Kidney (tissue), 14 donors: ENCODE data around the gene FLT4. TPM values are rescaled to one million over a fixed set of nuclear protein-coding genes. Genes with fewer than 3 reads are reported as not detected.

Source experiments
- DNase-seq, 5 donors: peaks; one replicate each; pipeline ENCODE4 v3.0.0-alpha.2; 2013 to 2020
- FAIRE-seq: peaks from 2 replicates; lab custom pipeline; 2012; peaks lifted over from hg19 to GRCh38; lab: Jason Lieb, UNC
- H3K27ac ChIP-seq, 2 donors: one replicate each; pipeline ENCODE4 v1.7.0; 2013; ENCODE audit warnings: low read depth in 2 of 2, low read length in 2 of 2, inconsistent platforms in 1 of 2
- H3K27me3 ChIP-seq: one replicate; pipeline ENCODE4 v1.7.1; 2013; ENCODE audit warnings: low read length, inconsistent platforms; ENCODE audit not compliant: control insufficient read depth, insufficient read depth
- H3K36me3 ChIP-seq, 3 donors: one replicate each; pipeline versions ENCODE4 v1.7.0 to v1.7.1; 2013; ENCODE audit warnings: low read length in 3 of 3, control low read depth in 1 of 3, inconsistent platforms in 1 of 3; ENCODE audit not compliant: insufficient read depth in 3 of 3, control insufficient read depth in 2 of 3
- H3K4me1 ChIP-seq, 3 donors: one replicate each; pipeline versions ENCODE4 v1.7.0 to v1.7.1; 2013; ENCODE audit warnings: low read length in 3 of 3, inconsistent platforms in 1 of 3, low read depth in 1 of 3; ENCODE audit not compliant: control insufficient read depth in 2 of 3, insufficient read depth in 2 of 3
- H3K4me3 ChIP-seq, 3 donors: one replicate each; pipeline versions ENCODE4 v1.7.0 to v1.8.1; 2013; ENCODE audit warnings: low read length in 3 of 3, control low read depth in 1 of 3, inconsistent platforms in 1 of 3
- H3K9ac ChIP-seq, 3 donors: one replicate each; pipeline versions ENCODE4 v1.7.0 to v1.7.1; 2013; ENCODE audit warnings: low read length in 3 of 3, control low read depth in 1 of 3, inconsistent platforms in 1 of 3
- H3K9me3 ChIP-seq, 3 donors: one replicate each; pipeline versions ENCODE4 v1.7.0 to v1.7.1; 2013; ENCODE audit warnings: low read length in 3 of 3, control low read depth in 1 of 3, inconsistent platforms in 1 of 3; ENCODE audit not compliant: control insufficient read depth in 2 of 3, insufficient read depth in 1 of 3
- CTCF ChIP-seq: IDR thresholded peaks from 3 replicates; pipeline ENCODE4 v1.5.1; 2012; ENCODE audit warnings: mild to moderate bottlenecking, moderate library complexity, borderline replicate concordance; ENCODE audit not compliant: insufficient read depth; ENCODE audit errors: extremely low read depth
- intact Hi-C: fragments of 100-400 bp; cut with DNase I; formaldehyde crosslinking; loops from one replicate; pipeline ENCODE4 v1.11.1; 2022
- polyA plus RNA-seq: library from polyadenylated mRNA; stranded (reverse); fragments of 350-450 nt; fragmentation: Illumina TruSeq; extraction: RNeasy Lipid Tissue Mini Kit (QIAGEN cat#74804); gene quantifications from one replicate; pipeline ENCODE4 v1.2.3, GENCODE V29; 2014; ENCODE audit warnings: low read depth, low replicate concordance; ENCODE audit not compliant: insufficient read depth
- total RNA-seq: library from RNA; stranded (reverse); fragmentation: NEBNext Ultra II Directional; extraction: Animal tissue kit (Norgen Biotek cat#: 25700); gene quantifications from one replicate; pipeline ENCODE4 v1.2.1, GENCODE V29; 2021
- donor health status: control.
- donor health status: control.
- donor health status: control.
- donor health status: control.
- donor health status: control.
- donor health status: DM: yes; HTN: yes; CAD: no.
- donor health status: Normal renal cell carcinoma (clear cell type).

The FLT4 gene
- total and polyA plus RNA-seq, 2 donors from 2014 or later: 6.9 to 29.4 TPM

DNA sequence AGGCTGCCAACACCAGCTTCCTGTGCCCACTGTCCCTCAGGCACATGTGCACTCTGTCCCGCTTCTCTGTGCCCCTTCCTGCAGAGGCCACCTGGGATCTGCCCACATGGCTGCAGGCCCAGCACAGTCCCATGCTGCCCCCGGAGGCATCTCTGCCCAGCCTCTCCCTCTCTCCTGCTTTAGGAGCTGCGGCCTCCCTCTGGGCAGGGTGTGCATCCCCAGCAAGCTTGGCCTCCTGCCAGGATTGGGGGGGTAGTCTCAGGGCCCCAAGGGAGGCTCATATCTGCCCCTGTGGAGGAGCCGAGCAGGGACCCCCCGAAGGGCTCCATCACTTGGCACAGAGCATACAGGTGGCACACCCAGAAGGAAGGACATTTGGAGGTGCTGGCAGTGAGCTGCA, 24.8 kb downstream of the FLT4 start:
- Histone ChIP-seq H3K4me1 (peaks cover 0 to 2% (median 0%) of the 10 kb centered on the region in 3 donors), H3K4me3 (no peak overlapping the region), H3K9me3 (no peaks in the 10 kb centered on the region), H3K9ac (no peak overlapping the region), H3K27me3 (no peaks in the 10 kb centered on the region), H3K27ac (no peak overlapping the region), H3K36me3 (no peaks in the 10 kb centered on the region)
- FAIRE-seq (no peak), DNase-seq (no peak)
- intact Hi-C loops: no loop called here
- no peak for TF ChIP-seq CTCF

- no peak for DNase-seq
- intact Hi-C loops: no loop called here
- no peak overlapping the region for H3K9ac ChIP-seq
- no peak overlapping the region for H3K27ac ChIP-seq
- H3K36me3 ChIP-seq: no peaks in the 10 kb centered on the region
- TF ChIP-seq CTCF: no peak
- no peak overlapping the region for H3K4me3 ChIP-seq
- no peak for FAIRE-seq
- no peaks in the 10 kb centered on the region for H3K4me1 ChIP-seq
- no peaks in the 10 kb centered on the region for H3K27me3 ChIP-seq
- no peaks in the 10 kb centered on the region for H3K9me3 ChIP-seq
Measured at GRCh38 chr5:180623844-180624243, 25.6 kb downstream of the FLT4 start.

GRCh38 chr5:180623411-180623834, 26.0 kb downstream of the FLT4 start:
- Histone ChIP-seq H3K27me3 (no peaks in the 10 kb centered on the region), H3K4me1 (peaks cover 0 to 2% (median 0%) of the 10 kb centered on the region in 3 donors), H3K36me3 (no peaks in the 10 kb centered on the region), H3K27ac (no peak overlapping the region), H3K9ac (no peak overlapping the region), H3K4me3 (no peak overlapping the region), H3K9me3 (no peaks in the 10 kb centered on the region)
- TF ChIP-seq CTCF: no peak
- intact Hi-C loops: no loop called here
- FAIRE-seq (no peak), DNase-seq (no peak)

- no peak for TF ChIP-seq CTCF
- intact Hi-C loops: no loop called here
- Histone ChIP-seq H3K27me3 (no peaks in the 10 kb centered on the region), H3K36me3 (no peaks in the 10 kb centered on the region), H3K9ac (no peak overlapping the region), H3K4me1 (peaks cover 0 to 2% (median 0%) of the 10 kb centered on the region in 3 donors), H3K4me3 (no peak overlapping the region), H3K9me3 (no peaks in the 10 kb centered on the region), H3K27ac (no peak overlapping the region)
- no peak for FAIRE-seq
- DNase-seq: no peak
Measured at GRCh38 chr5:180622910-180623309, 26.5 kb downstream of the FLT4 start.
